ENCODE measurements around the gene SLC10A1. TPM values are rescaled to one million over a fixed set of nuclear protein-coding genes. Genes with fewer than 3 reads are reported as not detected.

SLC10A1 gene
- total and polyA plus RNA-seq, 2 donors from 2014 or later, result not detected

- TF ChIP-seq, protein P1, sequence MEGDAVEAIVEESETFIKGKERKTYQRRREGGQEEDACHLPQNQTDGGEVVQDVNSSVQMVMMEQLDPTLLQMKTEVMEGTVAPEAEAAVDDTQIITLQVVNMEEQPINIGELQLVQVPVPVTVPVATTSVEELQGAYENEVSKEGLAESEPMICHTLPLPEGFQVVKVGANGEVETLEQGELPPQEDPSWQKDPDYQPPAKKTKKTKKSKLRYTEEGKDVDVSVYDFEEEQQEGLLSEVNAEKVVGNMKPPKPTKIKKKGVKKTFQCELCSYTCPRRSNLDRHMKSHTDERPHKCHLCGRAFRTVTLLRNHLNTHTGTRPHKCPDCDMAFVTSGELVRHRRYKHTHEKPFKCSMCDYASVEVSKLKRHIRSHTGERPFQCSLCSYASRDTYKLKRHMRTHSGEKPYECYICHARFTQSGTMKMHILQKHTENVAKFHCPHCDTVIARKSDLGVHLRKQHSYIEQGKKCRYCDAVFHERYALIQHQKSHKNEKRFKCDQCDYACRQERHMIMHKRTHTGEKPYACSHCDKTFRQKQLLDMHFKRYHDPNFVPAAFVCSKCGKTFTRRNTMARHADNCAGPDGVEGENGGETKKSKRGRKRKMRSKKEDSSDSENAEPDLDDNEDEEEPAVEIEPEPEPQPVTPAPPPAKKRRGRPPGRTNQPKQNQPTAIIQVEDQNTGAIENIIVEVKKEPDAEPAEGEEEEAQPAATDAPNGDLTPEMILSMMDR (IDR thresholded peaks at IDR 0.05; ENCODE audit: borderline replicate concordance, extremely low read depth, insufficient read depth), result no peak
- H3K4me1 ChIP-seq (ENCODE audit: control insufficient read depth in 2 of 3, insufficient read depth in 2 of 3, low read depth in 1 of 3, low read length in 3 of 3), result no peaks in the 10 kb centered on the region
- no peak overlapping the region for H3K27ac ChIP-seq (ENCODE audit: low read depth in 2 of 2, low read length in 2 of 2)
- no peak for DNase-seq
- FAIRE-seq, result no peak
- H3K27me3 ChIP-seq (ENCODE audit: control insufficient read depth, insufficient read depth, low read length), result no peaks in the 10 kb centered on the region
- H3K36me3 ChIP-seq (ENCODE audit: control insufficient read depth in 2 of 3, insufficient read depth in 3 of 3, low read length in 3 of 3), result no peaks in the 10 kb centered on the region
- no peak overlapping the region for H3K4me3 ChIP-seq (ENCODE audit: low read length in 3 of 3)
- intact Hi-C loops (cut with DNase I), result no loop called here
- no peak overlapping the region for H3K9ac ChIP-seq (ENCODE audit: low read length in 3 of 3)
- H3K9me3 ChIP-seq (ENCODE audit: control insufficient read depth in 2 of 3, insufficient read depth in 1 of 3, low read length in 3 of 3), result peaks cover 0 to 3% (median 0%) of the 10 kb centered on the region in 3 donors
These were observed 30.5 kb upstream of the SLC10A1 start for GRCh38 chr14:69827560-69827959.

DNA sequence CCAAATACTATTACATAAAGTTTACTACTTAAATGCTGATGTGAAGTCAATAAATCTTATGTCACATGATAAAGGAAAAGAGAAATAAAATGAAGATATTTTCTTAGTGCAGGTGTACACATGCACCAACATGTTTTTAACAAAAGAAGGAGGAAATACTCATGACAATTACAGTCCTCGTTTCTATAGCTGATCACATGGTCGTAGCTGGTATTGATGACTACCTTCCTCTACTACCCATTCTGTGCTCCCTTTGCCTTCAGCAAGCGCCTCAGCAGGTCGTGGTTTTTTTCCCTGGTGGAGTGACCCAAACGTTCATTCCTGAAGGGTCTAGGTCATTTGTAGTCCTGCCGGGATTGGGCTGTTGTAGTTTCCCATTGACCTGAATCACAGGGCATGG lies 25.4 kb upstream of the SLC10A1 start:
- TF ChIP-seq, protein P1 (IDR thresholded peaks at IDR 0.05; ENCODE audit: borderline replicate concordance, extremely low read depth, insufficient read depth), result no peak
- intact Hi-C loops (cut with DNase I), result no loop called here
- Histone ChIP-seq H3K4me3 (ENCODE audit: low read length in 3 of 3) (no peak overlapping the region), H3K9ac (ENCODE audit: low read length in 3 of 3) (no peak overlapping the region), H3K27me3 (ENCODE audit: control insufficient read depth, insufficient read depth, low read length) (no peaks in the 10 kb centered on the region), H3K4me1 (ENCODE audit: control insufficient read depth in 2 of 3, insufficient read depth in 2 of 3, low read depth in 1 of 3, low read length in 3 of 3) (no peaks in the 10 kb centered on the region), H3K27ac (ENCODE audit: low read depth in 2 of 2, low read length in 2 of 2) (no peak overlapping the region), H3K9me3 (ENCODE audit: control insufficient read depth in 2 of 3, insufficient read depth in 1 of 3, low read length in 3 of 3) (no peaks in the 10 kb centered on the region), H3K36me3 (ENCODE audit: control insufficient read depth in 2 of 3, insufficient read depth in 3 of 3, low read length in 3 of 3) (no peaks in the 10 kb centered on the region)
- FAIRE-seq, result no peak
- DNase-seq, result no peak

DNA sequence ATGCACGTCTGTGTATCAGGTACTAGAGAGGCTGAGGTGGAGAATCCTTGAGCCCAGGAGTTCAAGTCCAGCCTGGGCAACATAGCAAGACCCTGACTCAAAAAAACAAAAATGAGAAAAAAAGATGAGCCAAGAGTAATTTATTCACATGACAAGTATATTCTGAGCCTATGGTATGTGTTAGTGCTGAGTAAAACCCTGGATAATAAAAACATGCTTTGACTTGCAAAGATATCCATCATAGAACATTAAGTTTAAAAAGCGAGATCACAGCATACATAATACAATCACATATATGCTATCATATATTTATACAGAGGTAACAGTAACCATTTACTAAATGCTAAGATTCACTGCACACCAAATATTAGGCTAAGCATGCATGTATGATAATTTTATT lies 23.9 kb upstream of the SLC10A1 start:
- intact Hi-C loops (cut with DNase I), result no loop called here
- DNase-seq, result no peak

More for the DNA sequence above, 23.9 kb upstream of the SLC10A1 start:
- FAIRE-seq, result no peak
- Histone ChIP-seq H3K27ac (ENCODE audit: low read depth in 2 of 2, low read length in 2 of 2) (no peak overlapping the region), H3K4me1 (ENCODE audit: control insufficient read depth in 2 of 3, insufficient read depth in 2 of 3, low read depth in 1 of 3, low read length in 3 of 3) (no peaks in the 10 kb centered on the region), H3K9ac (ENCODE audit: low read length in 3 of 3) (no peak overlapping the region), H3K9me3 (ENCODE audit: control insufficient read depth in 2 of 3, insufficient read depth in 1 of 3, low read length in 3 of 3) (no peaks in the 10 kb centered on the region), H3K4me3 (ENCODE audit: low read length in 3 of 3) (no peak overlapping the region), H3K27me3 (ENCODE audit: control insufficient read depth, insufficient read depth, low read length) (no peaks in the 10 kb centered on the region), H3K36me3 (ENCODE audit: control insufficient read depth in 2 of 3, insufficient read depth in 3 of 3, low read length in 3 of 3) (no peaks in the 10 kb centered on the region)
- TF ChIP-seq, protein P1 (IDR thresholded peaks at IDR 0.05; ENCODE audit: borderline replicate concordance, extremely low read depth, insufficient read depth), result no peak

Data from kidney (tissue), 14 donors.